Measurements from ENCODE around the gene BRD9.

DNA sequence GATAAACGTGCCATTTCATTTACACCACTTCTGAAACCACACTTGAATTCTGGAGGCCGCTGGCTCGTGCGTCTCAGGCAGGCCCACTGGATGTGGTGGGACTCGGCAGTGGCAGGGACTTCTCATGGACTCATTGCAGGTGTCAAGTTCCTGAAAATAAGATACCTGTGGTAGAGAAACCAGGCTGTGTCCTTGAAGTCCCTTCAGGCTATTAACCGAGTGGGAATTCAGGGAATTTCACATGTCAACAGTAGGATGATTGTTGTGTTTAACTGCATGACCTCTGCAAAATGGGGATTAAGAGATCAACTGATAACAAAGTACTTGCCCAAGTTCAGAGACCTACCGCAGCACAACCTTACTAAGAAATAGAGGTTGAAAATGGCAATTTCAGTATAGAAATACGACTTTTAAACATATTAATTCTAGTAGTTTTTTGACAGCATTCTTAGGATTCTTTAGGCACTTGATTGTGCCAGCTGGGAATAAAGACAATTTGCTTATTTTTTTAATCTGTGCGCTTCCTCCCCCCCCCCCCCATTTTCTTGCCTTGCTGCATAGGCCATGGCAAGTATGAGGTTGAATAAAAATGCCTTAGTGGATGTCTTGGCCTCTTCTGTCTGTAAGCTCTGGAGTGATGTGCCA is 26.9 kb upstream of the BRD9 start:
- TF ChIP-seq GABPB1 (CRISPR knock-in tag; IDR thresholded peaks at IDR 0.05): no peak
- TF ChIP-seq ZBTB21 (CRISPR knock-in tag; IDR thresholded peaks at IDR 0.05; ENCODE audit: borderline replicate concordance): no peak
- TF ChIP-seq, protein P1, sequence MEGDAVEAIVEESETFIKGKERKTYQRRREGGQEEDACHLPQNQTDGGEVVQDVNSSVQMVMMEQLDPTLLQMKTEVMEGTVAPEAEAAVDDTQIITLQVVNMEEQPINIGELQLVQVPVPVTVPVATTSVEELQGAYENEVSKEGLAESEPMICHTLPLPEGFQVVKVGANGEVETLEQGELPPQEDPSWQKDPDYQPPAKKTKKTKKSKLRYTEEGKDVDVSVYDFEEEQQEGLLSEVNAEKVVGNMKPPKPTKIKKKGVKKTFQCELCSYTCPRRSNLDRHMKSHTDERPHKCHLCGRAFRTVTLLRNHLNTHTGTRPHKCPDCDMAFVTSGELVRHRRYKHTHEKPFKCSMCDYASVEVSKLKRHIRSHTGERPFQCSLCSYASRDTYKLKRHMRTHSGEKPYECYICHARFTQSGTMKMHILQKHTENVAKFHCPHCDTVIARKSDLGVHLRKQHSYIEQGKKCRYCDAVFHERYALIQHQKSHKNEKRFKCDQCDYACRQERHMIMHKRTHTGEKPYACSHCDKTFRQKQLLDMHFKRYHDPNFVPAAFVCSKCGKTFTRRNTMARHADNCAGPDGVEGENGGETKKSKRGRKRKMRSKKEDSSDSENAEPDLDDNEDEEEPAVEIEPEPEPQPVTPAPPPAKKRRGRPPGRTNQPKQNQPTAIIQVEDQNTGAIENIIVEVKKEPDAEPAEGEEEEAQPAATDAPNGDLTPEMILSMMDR (IDR thresholded peaks at IDR 0.05): no peak
- TF ChIP-seq, protein P2, sequence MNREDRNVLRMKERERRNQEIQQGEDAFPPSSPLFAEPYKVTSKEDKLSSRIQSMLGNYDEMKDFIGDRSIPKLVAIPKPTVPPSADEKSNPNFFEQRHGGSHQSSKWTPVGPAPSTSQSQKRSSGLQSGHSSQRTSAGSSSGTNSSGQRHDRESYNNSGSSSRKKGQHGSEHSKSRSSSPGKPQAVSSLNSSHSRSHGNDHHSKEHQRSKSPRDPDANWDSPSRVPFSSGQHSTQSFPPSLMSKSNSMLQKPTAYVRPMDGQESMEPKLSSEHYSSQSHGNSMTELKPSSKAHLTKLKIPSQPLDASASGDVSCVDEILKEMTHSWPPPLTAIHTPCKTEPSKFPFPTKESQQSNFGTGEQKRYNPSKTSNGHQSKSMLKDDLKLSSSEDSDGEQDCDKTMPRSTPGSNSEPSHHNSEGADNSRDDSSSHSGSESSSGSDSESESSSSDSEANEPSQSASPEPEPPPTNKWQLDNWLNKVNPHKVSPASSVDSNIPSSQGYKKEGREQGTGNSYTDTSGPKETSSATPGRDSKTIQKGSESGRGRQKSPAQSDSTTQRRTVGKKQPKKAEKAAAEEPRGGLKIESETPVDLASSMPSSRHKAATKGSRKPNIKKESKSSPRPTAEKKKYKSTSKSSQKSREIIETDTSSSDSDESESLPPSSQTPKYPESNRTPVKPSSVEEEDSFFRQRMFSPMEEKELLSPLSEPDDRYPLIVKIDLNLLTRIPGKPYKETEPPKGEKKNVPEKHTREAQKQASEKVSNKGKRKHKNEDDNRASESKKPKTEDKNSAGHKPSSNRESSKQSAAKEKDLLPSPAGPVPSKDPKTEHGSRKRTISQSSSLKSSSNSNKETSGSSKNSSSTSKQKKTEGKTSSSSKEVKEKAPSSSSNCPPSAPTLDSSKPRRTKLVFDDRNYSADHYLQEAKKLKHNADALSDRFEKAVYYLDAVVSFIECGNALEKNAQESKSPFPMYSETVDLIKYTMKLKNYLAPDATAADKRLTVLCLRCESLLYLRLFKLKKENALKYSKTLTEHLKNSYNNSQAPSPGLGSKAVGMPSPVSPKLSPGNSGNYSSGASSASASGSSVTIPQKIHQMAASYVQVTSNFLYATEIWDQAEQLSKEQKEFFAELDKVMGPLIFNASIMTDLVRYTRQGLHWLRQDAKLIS (CRISPR knock-in tag; IDR thresholded peaks at IDR 0.05; ENCODE audit: borderline replicate concordance): no peak
- TF ChIP-seq IRF2 (CRISPR knock-in tag; IDR thresholded peaks at IDR 0.05; ENCODE audit: borderline replicate concordance, low read depth): no peak
- TF ChIP-seq, protein P3, sequence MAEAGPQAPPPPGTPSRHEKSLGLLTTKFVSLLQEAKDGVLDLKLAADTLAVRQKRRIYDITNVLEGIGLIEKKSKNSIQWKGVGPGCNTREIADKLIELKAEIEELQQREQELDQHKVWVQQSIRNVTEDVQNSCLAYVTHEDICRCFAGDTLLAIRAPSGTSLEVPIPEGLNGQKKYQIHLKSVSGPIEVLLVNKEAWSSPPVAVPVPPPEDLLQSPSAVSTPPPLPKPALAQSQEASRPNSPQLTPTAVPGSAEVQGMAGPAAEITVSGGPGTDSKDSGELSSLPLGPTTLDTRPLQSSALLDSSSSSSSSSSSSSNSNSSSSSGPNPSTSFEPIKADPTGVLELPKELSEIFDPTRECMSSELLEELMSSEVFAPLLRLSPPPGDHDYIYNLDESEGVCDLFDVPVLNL (CRISPR knock-in tag; IDR thresholded peaks at IDR 0.05; ENCODE audit: borderline replicate concordance, low read depth): no peak

Measured in WTC11 (cell line).